Measurements from ENCODE around the gene COL18A1.

Gene COL18A1

GRCh38 chr21:45465611-45466329 is 60.8 kb downstream of the COL18A1 start:
- Histone ChIP-seq H3K79me2 (ENCODE audit: insufficient read depth, low read length) (no peaks in the 10 kb centered on the region), H3K4me2 (ENCODE audit: low read depth, low read length, poor library complexity, severe bottlenecking) (no peak overlapping the region), H3F3A (ENCODE audit: low read depth) (no peaks in the 10 kb centered on the region), H2AFZ (ENCODE audit: low read length) (no peak overlapping the region), H3K4me3 (ENCODE audit: low read length, poor library complexity, severe bottlenecking) (no peak overlapping the region), H4K20me1 (ENCODE audit: insufficient read depth, low read length, poor library complexity, severe bottlenecking) (no peaks in the 10 kb centered on the region), H3K9me3 (ENCODE audit: insufficient read depth, low read depth, low read length) (no peaks in the 10 kb centered on the region), H3K36me3 (ENCODE audit: insufficient read depth, low read length) (no peaks in the 10 kb centered on the region), H3K27me3 (ENCODE audit: insufficient read depth, low read length, poor library complexity, severe bottlenecking) (no peaks in the 10 kb centered on the region), H3K9ac (ENCODE audit: low read depth, low read length, poor library complexity, severe bottlenecking) (no peak overlapping the region), H3K4me1 (ENCODE audit: insufficient read depth, low read length, poor library complexity, severe bottlenecking) (peaks cover 2% of the 10 kb centered on the region), H3K9me2 (replicated peaks; ENCODE audit: low read depth, low read length) (no peaks in the 10 kb centered on the region)
- TF ChIP-seq CTCF (conservative IDR thresholded peaks at IDR 0.05; ENCODE audit: low read length) (no peak), EZH2phosphoT487 (IDR thresholded peaks at IDR 0.05; ENCODE audit: borderline replicate concordance) (no peak)

GRCh38 chr21:45466330-45467220 is 61.6 kb downstream of the COL18A1 start:
- H3K79me2 ChIP-seq (ENCODE audit: insufficient read depth, low read length) = no peaks in the 10 kb centered on the region

GRCh38 chr21:45467221-45467779 is 62.3 kb downstream of the COL18A1 start:
- H3K9ac ChIP-seq (ENCODE audit: low read depth, low read length, poor library complexity, severe bottlenecking) = no peak overlapping the region
- no peaks in the 10 kb centered on the region for H3K27me3 ChIP-seq (ENCODE audit: insufficient read depth, low read length, poor library complexity, severe bottlenecking)
- no peak overlapping the region for H3K4me3 ChIP-seq (ENCODE audit: low read length, poor library complexity, severe bottlenecking)
- no peaks in the 10 kb centered on the region for H4K20me1 ChIP-seq (ENCODE audit: insufficient read depth, low read length, poor library complexity, severe bottlenecking)
- no peaks in the 10 kb centered on the region for H3K9me3 ChIP-seq (ENCODE audit: insufficient read depth, low read depth, low read length)
- no peaks in the 10 kb centered on the region for H3K79me2 ChIP-seq (ENCODE audit: insufficient read depth, low read length)
- H3F3A ChIP-seq (ENCODE audit: low read depth) = no peaks in the 10 kb centered on the region
- no peaks in the 10 kb centered on the region for H3K4me1 ChIP-seq (ENCODE audit: insufficient read depth, low read length, poor library complexity, severe bottlenecking)
- TF ChIP-seq EZH2phosphoT487 (IDR thresholded peaks at IDR 0.05; ENCODE audit: borderline replicate concordance) = no peak
- no peak for TF ChIP-seq CTCF (conservative IDR thresholded peaks at IDR 0.05; ENCODE audit: low read length)
- H3K9me2 ChIP-seq (replicated peaks; ENCODE audit: low read depth, low read length) = no peaks in the 10 kb centered on the region
- H3K4me2 ChIP-seq (ENCODE audit: low read depth, low read length, poor library complexity, severe bottlenecking) = no peak overlapping the region
- no peaks in the 10 kb centered on the region for H3K36me3 ChIP-seq (ENCODE audit: insufficient read depth, low read length)
- H2AFZ ChIP-seq (ENCODE audit: low read length) = no peak overlapping the region

More at GRCh38 chr21:45466330-45467220, 61.6 kb downstream of the COL18A1 start:
- H4K20me1 ChIP-seq (ENCODE audit: insufficient read depth, low read length, poor library complexity, severe bottlenecking) = no peaks in the 10 kb centered on the region
- no peak overlapping the region for H2AFZ ChIP-seq (ENCODE audit: low read length)
- no peaks in the 10 kb centered on the region for H3K4me1 ChIP-seq (ENCODE audit: insufficient read depth, low read length, poor library complexity, severe bottlenecking)
- no peaks in the 10 kb centered on the region for H3K9me3 ChIP-seq (ENCODE audit: insufficient read depth, low read depth, low read length)
- TF ChIP-seq EZH2phosphoT487 (IDR thresholded peaks at IDR 0.05; ENCODE audit: borderline replicate concordance) = no peak
- no peak for TF ChIP-seq CTCF (conservative IDR thresholded peaks at IDR 0.05; ENCODE audit: low read length)
- H3K4me3 ChIP-seq (ENCODE audit: low read length, poor library complexity, severe bottlenecking) = no peak overlapping the region
- no peaks in the 10 kb centered on the region for H3F3A ChIP-seq (ENCODE audit: low read depth)
- no peaks in the 10 kb centered on the region for H3K27me3 ChIP-seq (ENCODE audit: insufficient read depth, low read length, poor library complexity, severe bottlenecking)
- no peaks in the 10 kb centered on the region for H3K36me3 ChIP-seq (ENCODE audit: insufficient read depth, low read length)
- no peak overlapping the region for H3K4me2 ChIP-seq (ENCODE audit: low read depth, low read length, poor library complexity, severe bottlenecking)
- no peaks in the 10 kb centered on the region for H3K9me2 ChIP-seq (replicated peaks; ENCODE audit: low read depth, low read length)
- H3K9ac ChIP-seq (ENCODE audit: low read depth, low read length, poor library complexity, severe bottlenecking) = no peak overlapping the region

All from Loucy (cell line).